Glomerular endothelial cell (primary cell): ENCODE data around the gene POLDIP3. TPM values are rescaled to one million over a fixed set of nuclear protein-coding genes. Genes with fewer than 3 reads are reported as not detected.

Experiments
- DNase-seq: peaks from one replicate; pipeline ENCODE4 v3.0.0-alpha.2; 2011; ENCODE audit warnings: low read depth, low spot score; ENCODE audit errors: extremely low read depth
- total RNA-seq: library from RNA; depleted of rRNA; stranded (reverse); fragments of >200 nt; gene quantifications from 2 replicates; pipeline ENCODE4 v1.2.3, GENCODE V29; 2015

POLDIP3 gene
- total RNA-seq, 1 donor from 2014 or later, result 31.9 TPM

GRCh38 chr22:42642806-42643633 lies 28.3 kb upstream of the POLDIP3 start:
- DNase-seq, result no peak

- no peak for DNase-seq
These were observed 27.2 kb upstream of the POLDIP3 start for GRCh38 chr22:42641801-42642413.

GRCh38 chr22:42639541-42640241 lies 25.0 kb upstream of the POLDIP3 start:
- no peak for DNase-seq

GRCh38 chr22:42637555-42637954 lies 22.9 kb upstream of the POLDIP3 start:
- DNase-seq, result no peak

GRCh38 chr22:42636506-42636905 lies 21.8 kb upstream of the POLDIP3 start:
- DNase-seq, result no peak

GRCh38 chr22:42635531-42635930 lies 20.8 kb upstream of the POLDIP3 start:
- no peak for DNase-seq

- DNase-seq, result no peak
These were observed 18.3 kb upstream of the POLDIP3 start for GRCh38 chr22:42633013-42633412.

- no peak for DNase-seq
These were observed 17.4 kb upstream of the POLDIP3 start for GRCh38 chr22:42632096-42632495.

GRCh38 chr22:42630901-42631602 lies 16.4 kb upstream of the POLDIP3 start:
- DNase-seq, result no peak

GRCh38 chr22:42630211-42630610 lies 15.5 kb upstream of the POLDIP3 start:
- no peak for DNase-seq

- no peak for DNase-seq
These were observed 13.3 kb upstream of the POLDIP3 start for GRCh38 chr22:42627981-42628380.

GRCh38 chr22:42626951-42627625 lies 12.4 kb upstream of the POLDIP3 start:
- DNase-seq, result no peak

- no peak for DNase-seq
These were observed 11.7 kb upstream of the POLDIP3 start for GRCh38 chr22:42626431-42626830.

GRCh38 chr22:42625416-42625815 lies 10.7 kb upstream of the POLDIP3 start:
- DNase-seq, result no peak

GRCh38 chr22:42624551-42625106 lies 9.9 kb upstream of the POLDIP3 start:
- DNase-seq, result no peak

GRCh38 chr22:42623756-42624441 lies 9.2 kb upstream of the POLDIP3 start:
- DNase-seq, result no peak

GRCh38 chr22:42623301-42623751 lies 8.6 kb upstream of the POLDIP3 start:
- no peak for DNase-seq

- DNase-seq, result no peak
These were observed 7.5 kb upstream of the POLDIP3 start for GRCh38 chr22:42622061-42622710.

- DNase-seq, result no peak
These were observed 6.9 kb upstream of the POLDIP3 start for GRCh38 chr22:42621505-42622002.
